GM12892 (cell line): Measurements from ENCODE around the gene BMPR1A.
"Not testable (repeated sequence)": the region's sequence is repeated elsewhere in the genome, so short reads cannot be mapped to it uniquely, and the experiment has no call there.

Source experiments
- DNase-seq: peaks from one replicate; pipeline ENCODE4 v3.0.0; 2011; ENCODE audit not compliant: insufficient read length
- FAIRE-seq: peaks from 2 replicates; lab custom pipeline; 2011; peaks lifted over from hg19 to GRCh38; lab: Jason Lieb, UNC
- POLR2A ChIP-seq: IDR thresholded peaks from 2 replicates; pipeline ENCODE4 v1.6.1; 2011; ENCODE audit warnings: low read depth, low read length, control low read depth
- POLR2AphosphoS5 ChIP-seq: IDR thresholded peaks from 2 replicates; pipeline ENCODE4 v1.6.1; 2011; ENCODE audit warnings: low read depth, low read length, control low read depth
- TAF1 ChIP-seq: IDR thresholded peaks from 2 replicates; pipeline ENCODE4 v1.6.1; 2011; ENCODE audit warnings: low read depth, mild to moderate bottlenecking, control low read depth, low read length, borderline replicate concordance

Gene BMPR1A

GRCh38 chr10:86944907-86945306 lies 188.5 kb downstream of the BMPR1A start:
- FAIRE-seq (no peak), DNase-seq (no peak)
- TF ChIP-seq POLR2AphosphoS5: no peak
- no peak for TF ChIP-seq POLR2A
- TF ChIP-seq TAF1: no peak

DNA sequence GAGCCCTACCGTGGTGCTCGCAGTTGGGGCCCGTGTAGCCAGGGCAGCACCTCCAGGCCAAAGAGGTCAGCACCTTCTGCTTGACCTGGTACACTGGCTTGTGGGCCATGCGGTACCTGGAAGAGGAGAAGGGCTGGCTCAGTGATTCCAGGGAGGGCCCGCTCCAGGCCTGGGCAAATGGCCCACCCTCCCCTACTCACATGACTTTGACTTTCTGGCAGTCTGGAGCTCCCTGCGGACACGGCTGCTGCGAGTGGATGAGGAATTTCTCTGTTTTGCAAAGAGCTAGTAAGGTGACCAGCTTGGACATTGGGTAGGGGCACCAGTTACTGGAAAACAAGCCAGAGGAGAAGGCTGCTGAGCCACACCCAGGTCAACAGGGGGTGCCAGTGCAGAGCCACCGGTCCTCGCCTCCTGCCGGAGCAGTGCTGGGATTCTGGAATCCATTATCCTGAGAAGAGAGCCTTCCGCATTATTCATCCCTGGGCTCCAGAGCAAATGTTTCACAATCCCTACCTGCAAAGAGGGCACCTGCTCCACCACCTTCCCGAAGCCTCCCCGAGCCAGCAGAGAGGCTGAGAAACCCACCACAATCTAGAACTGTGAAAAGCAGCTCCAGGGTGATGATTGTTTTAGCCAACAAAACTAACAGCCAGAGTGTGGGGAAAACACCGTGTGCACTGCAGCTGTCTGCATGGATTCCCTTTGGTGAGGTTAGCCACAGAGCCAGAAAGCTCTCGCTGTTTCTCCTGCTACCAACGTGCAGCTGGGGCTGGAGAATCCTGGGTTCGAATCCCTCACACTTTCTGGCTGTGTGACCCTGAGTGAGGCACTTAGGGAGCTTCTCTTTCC lies 189.2 kb downstream of the BMPR1A start:
- DNase-seq: no peak
- FAIRE-seq: no peak
- TF ChIP-seq POLR2AphosphoS5 (no peak), POLR2A (no peak), TAF1 (no peak)

- FAIRE-seq: no peak
- TF ChIP-seq TAF1 (no peak), POLR2AphosphoS5 (no peak), POLR2A (no peak)
- DNase-seq: no peak
Observed at GRCh38 chr10:86946213-86947155, 190.1 kb downstream of the BMPR1A start.

DNA sequence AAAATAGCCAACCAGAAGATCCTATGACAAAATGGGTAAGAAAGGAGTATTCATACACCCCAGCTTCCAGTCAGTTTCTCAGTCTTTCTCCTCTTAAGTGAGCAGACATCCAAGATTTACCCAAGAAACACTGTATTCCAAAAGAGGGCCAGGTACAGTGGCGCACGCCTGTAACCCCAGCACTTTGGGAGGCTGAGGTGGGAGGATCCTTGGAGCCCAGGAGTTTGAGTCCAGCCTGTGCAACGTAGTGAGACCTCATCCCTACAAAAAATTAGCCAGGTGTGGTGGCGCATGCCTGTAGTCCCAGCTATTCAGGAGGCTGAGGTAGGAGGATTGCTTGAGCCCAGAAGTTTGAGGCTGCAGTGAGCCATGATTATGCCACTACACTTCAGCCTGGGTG lies 191.4 kb downstream of the BMPR1A start:
- DNase-seq, FAIRE-seq: not testable (repeated sequence)

GRCh38 chr10:86950349-86950748 lies 193.9 kb downstream of the BMPR1A start:
- DNase-seq: no peak
- TF ChIP-seq POLR2AphosphoS5 (no peak), POLR2A (no peak), TAF1 (no peak)
- no peak for FAIRE-seq

DNA sequence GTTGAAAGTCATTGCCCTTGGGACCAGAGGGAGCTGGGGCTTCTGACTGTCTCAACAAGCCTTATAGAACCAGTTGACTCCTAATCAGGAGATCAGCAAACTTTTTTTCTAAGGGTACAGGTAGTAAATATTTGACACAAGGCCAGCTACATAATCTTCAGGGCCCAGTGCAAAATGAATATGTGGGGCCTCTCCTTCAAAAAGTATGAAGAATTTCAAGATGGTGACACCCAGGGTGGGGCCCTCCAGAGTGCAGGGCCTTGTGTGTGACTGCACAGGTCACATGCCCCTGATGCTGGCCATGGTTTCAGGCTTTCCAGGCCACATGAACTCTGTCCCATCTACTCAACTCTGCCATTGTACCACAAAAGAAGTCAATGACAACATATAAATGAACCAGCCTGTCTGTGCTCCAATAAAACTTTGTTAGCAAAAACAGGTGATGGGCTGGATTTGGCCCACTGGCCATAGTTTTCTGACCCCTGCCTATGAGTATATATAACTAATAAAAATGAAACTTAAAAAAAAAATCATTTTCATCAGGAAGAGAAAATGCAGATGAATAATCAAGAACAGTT lies 194.9 kb downstream of the BMPR1A start:
- no peak for FAIRE-seq
- TF ChIP-seq POLR2AphosphoS5: no peak
- no peak for TF ChIP-seq POLR2A
- no peak for DNase-seq

DNA sequence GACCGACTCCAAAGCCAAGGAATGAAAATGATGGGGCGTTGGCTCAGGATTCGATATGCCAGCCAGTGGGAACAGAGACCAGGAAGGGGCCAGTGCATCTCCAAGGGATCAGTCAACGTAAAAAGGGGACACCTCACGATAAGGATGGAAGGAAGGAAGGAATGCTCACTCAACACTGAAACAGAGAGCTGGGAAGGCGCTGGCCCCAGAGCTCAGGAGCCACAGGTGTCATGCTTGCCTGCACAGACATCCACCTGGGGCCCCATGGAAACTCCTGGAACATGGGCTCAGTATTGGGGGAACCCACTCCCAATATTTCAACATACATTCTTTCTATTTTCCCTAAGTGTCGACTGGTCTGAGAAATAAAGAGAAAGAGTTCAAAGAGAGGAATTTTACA lies 195.7 kb downstream of the BMPR1A start:
- FAIRE-seq (no peak), DNase-seq (no peak)
- no peak for TF ChIP-seq POLR2AphosphoS5
- no peak for TF ChIP-seq POLR2A
- TF ChIP-seq TAF1: no peak

DNA sequence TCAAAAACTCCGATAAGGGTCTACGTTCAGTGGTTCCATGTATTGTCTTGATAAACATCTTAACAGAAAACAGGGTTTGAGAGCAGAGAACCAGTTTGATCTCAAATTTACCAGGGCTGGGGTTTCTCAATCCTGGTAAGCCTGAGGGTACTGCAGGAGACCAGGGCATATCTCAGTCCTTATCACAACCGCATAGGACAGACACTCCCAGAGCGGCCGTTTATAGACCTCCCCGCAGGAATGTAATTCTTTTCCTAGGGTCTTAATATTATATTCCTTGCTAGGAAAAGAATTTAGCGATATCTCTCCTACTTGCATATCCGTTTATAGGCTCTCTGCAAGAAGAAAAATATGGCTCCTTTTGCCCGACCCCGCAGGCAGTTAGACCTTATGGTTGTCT lies 196.3 kb downstream of the BMPR1A start:
- not testable (repeated sequence) for FAIRE-seq, DNase-seq

DNA sequence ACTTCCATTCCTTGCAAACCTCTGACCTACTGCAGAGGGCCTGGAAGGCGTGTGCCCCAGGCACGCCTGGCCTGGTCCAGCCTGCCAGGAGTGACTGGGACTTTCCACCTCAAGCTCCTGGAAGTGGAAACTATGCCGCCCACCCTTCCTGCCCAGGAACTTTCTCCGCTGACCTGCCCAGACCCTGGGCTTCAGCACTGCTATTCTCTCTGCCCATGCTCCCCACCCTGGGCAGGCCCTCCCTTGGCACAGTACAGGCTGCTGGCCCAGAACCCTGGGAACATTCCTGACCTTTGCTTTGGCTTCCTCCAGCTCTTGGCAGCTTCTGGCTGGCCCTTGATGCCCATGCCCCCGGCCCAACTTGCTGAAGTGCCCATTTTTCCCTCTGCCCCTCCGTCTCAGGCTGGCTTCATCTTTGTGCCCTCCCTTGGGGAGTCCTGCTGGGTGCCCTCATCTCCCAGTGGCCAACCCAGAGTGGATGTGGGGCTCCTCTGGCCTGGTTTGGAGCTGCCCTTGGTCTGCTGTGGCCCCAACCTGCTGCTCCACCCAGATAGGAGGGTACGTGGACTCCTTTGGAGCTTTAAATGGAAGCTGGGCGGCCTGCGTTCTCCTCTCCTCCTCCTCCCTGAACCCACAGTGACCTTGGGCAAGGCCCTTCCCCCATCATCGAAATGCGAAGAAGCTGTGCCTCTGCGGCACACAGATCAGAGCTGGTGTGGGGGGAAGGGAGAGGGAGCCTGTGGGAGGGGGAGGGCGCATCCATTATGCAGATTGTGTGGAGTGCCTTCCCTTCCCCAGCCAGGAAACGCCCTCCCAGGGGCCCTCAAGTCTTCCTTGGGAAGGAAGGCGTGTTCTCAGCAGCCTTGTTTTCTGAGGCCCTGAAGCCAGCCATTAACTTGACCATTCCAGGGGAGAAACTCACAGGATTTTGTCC lies 197.6 kb downstream of the BMPR1A start:
- no peak for FAIRE-seq

DNA sequence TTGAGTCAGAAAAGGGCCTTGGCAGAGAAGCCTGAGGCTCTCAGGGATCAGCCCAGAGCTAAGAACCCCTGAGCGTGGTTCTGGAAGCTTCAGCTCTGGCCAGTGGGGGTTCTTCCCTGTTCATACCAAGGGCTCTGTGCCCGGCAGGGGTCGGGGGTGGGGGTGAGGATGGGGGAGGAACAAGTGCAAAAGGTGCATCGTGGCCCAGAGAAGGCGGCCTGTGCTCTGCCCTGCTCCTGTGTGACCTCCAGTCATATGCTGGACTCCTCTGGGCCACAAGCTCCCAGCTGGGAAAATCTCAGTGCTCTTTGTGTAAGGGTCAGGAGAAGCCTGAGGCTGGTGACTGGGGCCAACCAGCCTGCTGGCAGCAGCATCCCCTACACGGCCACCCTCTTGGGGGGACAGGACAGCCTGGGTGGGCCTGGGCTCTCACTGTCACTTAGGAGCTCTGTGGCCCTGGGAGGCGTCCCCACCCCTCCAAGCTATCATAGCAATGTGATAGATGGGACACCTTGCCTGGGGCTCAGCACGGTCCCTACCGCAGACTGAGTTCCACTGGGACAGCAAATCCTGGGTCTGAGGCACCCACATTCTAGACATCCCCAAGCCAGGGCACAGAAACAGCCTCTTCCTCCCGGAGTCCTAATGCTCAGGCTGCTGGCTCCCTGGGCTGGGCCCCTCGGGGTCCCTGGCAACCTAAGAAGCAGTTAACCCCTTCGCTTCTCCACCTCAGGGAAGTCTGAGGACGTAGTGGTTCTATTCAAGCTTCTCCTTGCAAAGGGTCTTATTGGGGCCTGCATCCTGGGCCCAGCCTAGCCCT lies 198.5 kb downstream of the BMPR1A start:
- TF ChIP-seq TAF1 (no peak), POLR2A (no peak)
- FAIRE-seq (no peak), DNase-seq (no peak)

More for the DNA sequence above, 197.6 kb downstream of the BMPR1A start:
- TF ChIP-seq POLR2A: no peak
- TF ChIP-seq TAF1: no peak
- no peak for TF ChIP-seq POLR2AphosphoS5
- no peak for DNase-seq
